Stimulated activated CD4-positive, alpha-beta T cell treated with anti-CD3 and anti-CD28 coated beads, Interleukin-2, amount 100 ng/mL, for 24 hours (primary cell): ENCODE measurements around the gene BBS7.

Source experiments
- DNase-seq, 2 donors: peaks; one replicate each; pipeline ENCODE4 v3.0.0-alpha.2; 2020

Gene BBS7

DNA sequence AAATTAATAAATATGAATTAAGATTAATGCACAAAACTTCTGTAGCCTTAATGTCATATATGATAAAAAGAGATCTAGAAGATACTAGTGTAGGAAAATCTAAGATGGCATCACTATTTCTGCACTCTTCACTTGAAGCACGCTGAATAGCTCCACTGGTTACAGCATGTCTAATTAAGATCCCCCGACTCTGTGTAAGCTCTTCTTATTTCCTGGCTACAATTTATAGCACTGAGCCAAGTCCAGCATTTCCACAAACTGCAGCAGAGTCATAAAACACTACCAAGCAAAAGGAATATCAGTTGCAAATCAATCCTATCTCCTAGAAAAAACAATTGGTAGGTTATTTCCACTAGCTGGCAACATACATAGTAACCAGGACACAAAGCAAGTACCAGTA lies 45.3 kb downstream of the BBS7 start:
- no peak for DNase-seq

DNA sequence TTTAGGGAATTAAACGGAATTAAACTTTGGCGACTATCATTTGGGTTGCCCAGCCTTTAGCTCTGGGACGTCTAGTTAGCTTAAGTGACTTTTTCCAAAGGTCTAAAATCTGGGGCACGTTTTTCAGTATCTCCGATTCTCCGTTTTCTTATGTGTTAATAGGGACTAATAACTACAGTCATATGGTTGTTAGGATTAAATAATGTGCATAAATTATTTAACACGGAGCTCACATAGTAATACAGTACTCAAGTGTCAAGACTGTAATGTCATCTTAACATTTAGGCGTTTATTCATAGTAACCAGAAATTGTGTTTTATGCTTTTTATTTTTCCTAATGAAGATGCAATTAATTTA lies 46.1 kb downstream of the BBS7 start:
- no peak for DNase-seq

DNA sequence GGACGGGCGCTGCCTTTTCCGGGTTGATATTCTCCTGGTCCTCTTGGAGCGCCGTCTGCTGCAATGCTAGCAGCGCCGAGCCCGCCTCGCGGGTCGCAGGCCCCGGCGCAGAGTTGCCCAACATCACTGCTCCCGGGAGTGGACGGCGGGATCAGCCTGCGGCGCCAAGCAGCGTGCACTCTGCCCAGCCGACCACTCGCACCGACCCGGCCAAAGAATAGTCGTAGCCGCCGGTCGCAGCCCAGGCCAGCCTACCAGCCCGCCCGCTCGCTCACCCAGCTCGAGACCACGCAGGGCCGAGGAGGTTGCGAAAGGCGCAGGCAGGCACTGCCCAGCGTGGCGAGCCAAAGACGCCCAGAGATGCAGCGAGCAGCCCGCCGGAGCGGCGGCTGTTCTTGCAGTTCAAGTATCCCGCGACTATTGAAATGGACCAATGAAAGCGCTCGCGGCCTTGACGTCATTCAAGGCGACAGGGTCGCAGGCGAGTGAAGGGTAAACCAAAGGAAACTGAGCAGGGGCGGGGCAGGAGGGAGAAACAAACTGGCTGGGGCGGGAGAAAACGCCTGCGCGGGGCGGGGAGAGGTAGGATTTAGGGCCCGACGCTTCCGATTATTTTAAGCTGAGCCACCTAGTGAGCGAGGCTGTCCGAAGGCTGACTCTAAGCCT lies 46.6 kb downstream of the BBS7 start, which contains the start of gene CCNA2:
Gene CCNA2 (minus strand): TSS at position 379 of the 666 bp plus-strand sequence. CDS start 255 bp downstream, at position 124.
- DNase-seq = peak; percentile 96 to 97

DNA sequence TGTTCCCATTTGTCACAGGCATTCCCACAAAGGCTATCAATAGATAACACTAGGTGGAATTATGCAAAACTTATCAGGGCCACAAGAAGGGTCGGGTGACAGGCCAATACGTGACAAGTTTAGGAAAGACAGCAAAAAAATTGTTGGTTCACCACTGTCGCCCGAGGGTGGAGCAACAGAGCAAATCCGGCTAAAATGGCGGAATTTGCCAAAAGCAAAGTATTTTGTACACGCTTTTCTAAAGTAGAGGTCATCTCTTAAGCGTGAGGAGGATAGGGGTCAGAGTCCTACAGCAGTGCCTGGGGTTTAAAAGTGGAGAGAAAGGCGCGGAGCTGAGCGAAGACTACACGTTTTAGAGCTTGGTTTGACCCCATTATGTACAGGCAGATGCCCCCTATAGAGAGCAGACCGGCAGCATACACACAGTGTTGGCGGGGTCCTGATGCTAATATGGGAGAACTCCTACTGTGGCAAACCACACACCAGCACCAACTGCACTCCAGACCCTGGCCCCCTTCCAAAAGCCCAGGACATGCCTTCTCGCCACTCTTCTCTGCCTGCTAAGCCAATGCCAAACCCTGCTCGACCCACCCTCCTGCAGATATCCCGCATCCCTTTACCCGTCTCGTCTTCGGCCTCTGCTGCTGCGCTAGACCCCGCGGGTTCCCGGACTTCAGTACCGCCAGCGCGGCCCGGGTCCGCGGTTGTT lies 47.3 kb downstream of the BBS7 start:
- peak; percentile 30 to 43 for DNase-seq

DNA sequence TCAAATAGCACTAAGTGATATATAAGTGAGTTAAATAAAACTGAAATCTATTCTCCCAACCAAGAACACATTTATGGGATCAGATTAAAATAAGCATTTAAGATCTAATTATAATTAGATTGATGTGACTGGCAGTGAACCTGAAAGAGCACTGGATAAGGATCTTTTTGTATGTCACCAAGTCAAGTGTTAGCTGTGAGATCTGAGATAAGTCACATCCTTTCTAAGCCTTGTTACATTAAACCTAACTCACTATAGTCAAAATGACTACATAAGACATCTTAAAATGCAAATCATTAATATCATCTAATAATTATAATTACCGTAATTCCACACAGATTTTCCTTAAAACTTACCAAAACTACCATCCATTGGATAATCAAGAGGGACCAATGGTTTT lies 48.2 kb downstream of the BBS7 start:
- DNase-seq = no peak

DNA sequence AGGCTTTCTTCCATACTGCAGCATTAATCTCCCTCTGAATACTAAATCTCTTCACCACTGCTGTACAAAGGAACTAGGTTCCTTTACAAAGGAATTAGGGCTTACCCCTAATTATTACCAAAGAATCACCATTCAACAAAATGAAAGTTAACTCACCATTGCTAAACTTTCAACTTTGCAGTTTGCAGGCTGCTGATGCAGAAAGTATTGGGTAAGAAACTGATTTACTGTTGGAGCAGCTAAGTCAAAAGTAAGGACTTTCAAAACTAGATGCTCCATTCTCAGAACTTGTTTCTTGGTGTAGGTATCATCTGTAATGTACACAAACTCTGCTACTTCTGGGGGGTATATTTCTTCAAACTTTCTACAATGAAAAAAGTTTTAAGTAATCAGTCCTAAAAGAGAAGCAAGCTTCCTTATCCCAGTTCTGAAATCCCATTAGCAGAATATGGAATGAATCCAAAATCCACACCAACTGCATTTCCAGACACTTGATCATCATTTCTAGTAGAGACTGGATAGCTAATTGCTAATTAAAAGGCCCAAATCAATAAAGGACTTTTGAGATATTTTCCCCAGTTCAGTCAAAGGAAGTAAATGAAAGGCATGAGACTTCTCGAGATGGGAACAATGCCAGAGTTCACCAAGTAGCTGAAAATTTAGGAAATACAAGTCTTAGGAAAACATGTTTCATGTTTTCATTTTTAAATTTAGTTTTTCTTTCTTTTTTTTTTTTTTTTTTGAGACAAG lies 50.9 kb downstream of the BBS7 start:
- no peak for DNase-seq

DNA sequence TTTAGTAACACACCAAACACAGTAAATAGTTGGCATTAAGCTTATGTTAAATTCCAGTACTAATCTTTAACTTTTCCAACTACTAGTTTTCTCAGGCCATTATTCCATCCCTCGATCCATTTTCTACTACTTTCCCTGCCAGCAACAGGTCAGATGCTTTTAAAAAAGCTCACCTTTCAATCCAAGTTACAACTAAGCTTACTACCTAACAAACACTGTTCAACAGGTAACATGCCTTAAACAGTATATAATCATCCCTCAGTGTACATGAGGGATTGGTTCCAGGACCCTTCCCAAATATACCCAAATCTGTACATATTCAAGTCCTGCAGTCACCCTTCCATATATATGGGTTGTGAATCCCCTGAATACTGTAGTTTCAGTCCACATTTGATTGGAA lies 52.1 kb downstream of the BBS7 start:
- DNase-seq = no peak

DNA sequence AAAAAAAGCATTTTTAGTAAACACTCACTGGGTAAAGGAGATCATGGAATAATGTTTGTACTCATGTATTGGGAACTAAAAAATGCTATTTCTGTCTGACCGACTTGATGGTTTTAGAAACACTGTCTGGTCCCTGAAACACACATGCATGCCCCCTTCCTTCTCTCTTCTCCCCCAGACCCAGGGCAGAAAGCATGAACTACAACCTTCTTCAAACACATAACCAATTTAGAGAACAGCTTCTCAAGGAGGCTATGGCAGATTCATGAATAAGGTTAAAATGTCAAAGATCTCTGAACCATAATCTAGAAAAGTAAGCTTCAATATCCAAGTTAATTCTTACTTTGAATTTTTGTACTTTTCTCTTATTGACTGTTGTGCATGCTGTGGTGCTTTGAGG lies 52.6 kb downstream of the BBS7 start:
- no peak for DNase-seq

DNA sequence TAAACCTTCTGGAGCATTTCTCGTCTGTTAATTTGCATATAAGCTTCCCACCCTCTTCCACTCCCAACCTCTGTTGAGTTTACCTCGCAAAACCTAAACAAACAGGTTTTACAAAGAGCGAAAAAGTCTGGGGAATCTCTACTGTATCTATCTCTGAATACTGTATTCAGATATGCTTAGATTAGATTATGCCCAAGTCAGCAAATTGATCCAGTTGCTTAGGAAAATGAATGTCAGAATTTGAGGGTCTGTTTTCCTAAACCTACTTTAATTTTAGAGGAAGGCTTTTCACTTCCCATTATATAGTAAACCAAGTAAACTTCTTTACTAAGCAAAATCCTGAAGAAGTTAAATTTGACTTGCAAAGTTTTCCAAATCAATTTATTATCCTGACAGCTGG lies 53.3 kb downstream of the BBS7 start:
- DNase-seq = no peak

DNA sequence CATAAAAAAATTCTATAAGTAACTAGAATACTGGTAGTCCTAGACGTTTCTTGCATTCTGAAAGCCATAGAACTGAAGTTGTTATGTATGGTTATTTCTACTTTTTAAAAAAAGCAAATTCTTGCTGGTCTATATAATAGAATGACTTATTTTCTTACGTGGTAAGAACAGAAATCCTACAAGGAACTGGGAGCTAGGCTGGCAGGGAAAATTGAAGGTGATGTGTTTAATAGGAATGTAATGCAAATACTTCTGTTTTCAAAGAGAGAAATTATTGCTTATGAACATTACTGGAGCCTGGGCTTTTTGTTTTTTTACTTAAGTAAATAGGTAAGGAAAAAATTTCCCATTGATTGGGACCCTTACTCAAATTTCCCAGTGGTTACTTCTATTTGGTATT lies 55.5 kb downstream of the BBS7 start:
- DNase-seq = no peak

DNA sequence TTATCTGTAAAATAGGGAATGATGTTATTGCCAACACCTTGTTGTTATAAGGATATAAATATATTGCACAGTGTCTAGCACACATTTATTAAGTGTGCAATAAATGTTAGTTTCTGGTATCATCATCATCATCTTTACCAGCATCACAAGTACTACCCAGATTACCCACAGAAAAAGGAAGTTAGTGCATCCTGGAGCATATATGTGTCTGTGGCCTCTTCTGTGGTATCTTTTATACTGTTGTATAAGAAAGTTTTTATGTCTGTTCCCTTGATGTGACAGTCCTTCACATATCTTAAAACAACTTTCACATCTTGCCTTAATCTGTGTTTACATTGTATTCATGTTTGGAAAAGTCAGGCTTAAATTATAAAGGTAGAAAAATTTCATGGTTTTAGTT lies 59.2 kb downstream of the BBS7 start:
- DNase-seq = no peak

DNA sequence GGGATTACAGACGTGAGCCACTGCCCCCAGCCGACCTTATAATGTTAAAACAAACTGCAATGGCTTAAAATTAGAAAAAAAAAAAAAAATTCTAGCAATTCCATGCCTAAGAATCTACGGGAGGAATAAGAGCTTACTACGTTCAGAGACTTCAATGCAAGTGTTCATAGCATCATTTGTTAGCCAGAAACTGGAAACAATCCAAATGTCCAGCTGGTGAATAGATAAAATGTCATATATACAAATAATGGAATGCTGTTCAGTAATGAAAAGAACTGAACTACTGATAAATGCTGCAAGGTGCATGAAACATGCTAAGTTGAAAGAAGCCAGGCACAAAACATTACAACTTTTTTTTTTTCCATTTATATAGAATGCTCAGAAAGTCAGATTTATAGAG lies 63.9 kb downstream of the BBS7 start:
- DNase-seq = no peak

DNA sequence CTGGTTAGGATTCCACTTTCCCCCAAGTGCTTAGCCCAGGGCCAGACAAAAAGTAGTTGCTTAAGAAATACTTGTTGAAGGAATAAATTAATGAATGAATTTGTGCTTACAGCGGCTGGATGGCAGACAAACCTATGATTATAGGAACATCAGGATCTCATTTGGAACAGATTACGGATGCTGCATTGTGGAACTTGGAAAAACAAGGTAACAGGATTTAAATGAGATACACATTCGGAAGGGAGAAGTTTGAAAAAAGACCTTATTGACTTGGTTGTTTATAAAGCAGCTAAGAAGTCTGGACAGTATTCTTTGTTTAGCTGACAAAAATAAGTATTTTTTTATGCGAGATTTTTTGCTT lies 68.6 kb downstream of the BBS7 start:
- no peak for DNase-seq

DNA sequence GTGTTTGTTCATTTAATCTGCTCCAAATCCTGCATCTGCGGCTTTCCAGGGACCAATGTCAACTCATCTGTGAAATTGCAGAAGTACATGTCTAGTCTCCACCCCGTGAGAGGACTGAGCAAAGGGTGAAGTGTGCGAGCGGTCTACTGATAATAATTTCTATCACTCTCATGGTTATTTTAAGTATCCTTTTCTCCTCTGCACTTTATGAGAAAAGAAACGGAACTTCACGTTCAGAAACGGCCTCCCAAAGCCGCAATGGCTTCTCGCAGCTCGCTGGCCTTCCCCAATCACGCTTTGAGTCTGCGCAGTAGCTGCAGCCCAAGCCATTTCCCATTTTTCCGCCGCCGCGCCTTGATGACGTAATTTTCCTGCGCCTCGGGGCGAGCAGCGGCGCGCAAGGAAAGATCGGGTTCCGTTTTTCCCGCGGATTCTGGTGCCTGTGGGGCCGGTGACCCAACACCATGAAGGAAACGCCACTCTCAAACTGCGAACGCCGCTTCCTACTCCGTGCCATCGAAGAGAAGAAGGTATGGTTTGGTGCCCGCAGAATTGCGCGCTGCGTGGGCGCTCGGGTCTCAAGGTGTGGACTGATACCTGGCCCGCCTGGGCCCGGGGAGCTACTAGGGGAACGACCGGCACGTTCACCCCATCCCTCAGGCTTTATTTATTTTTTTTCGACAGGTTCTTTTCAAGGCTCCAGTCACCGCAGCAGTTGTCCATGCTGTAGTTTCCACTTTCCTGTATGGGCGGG lies 69.1 kb downstream of the BBS7 start, which contains the start of gene EXOSC9:
Gene EXOSC9 (plus strand): TSS at position 363 of the 754 bp plus-strand sequence. CDS start 102 bp downstream, at position 465.
- DNase-seq = peak; percentile 96

DNA sequence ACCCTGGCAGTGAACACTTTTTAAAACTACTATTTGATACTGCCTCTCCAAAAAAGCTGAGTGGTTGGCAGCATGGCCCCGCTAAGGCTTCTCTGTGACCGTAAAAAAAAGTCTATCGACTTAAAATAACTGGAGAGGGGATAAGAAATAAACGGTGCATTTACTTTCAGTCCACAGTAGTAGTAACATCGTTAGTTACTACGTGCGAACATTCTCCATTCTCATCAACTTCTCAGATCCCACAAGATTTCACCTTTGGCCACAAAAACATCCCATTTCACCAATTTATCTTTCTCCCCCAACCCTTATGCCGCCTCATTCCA lies 69.7 kb downstream of the BBS7 start:
- DNase-seq = no peak

DNA sequence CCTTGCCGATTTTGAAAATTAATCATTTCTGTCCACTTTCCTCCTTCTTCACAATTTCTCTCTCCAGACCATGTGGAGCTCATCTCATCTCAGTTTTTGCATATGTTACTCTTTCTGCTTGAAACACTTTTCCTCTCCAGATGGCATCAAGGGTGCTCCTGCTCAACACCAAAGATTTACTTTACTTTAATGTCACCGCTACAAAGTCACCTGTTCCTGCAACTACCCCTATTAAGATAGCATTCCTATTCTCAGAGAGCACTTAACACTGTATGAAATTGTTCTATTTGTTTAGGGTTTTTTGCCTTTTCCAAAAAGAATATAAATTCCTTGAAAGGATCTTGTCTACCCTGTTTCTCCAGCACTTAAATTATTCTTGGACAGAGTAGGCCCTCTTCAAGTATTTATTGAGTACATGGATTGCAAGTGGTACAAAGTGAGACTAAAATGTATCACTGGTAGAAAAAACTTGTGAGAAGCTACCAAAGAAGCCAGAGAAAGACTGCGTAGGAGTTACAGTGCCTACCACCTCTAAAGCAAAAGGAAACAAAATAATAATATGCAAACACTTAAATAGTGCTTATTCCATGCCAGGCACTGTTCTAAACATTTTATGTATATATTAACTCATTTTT lies 70.3 kb downstream of the BBS7 start:
- DNase-seq = no peak

DNA sequence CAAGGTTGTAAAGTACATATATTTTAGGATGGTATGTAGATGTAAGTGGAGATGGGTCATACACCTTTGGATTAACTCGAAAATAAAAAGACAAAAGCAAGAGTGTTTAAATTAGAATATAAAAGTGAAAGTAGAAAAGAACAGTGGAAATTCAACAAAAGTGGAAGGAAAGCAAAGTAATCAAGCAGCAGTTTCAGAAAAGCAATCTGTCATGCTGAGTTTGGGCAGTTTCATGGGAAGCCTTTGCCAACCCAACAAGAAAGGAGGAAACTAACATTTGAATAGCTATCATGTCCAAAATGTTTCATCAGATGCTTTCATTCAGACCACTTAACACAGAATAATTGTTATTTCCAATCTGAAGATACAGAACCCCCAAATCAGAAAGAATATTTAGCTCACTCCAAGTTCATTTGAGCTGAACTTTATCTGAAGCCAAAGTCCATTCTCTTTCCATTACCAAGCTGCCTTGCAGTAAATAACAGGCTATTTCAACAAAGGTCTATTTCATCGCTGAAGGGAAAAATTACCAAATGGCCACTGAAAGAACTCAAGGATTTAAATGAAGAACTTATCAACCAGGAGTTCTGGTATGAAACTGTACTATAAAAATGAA lies 71.0 kb downstream of the BBS7 start:
- DNase-seq = no peak

DNA sequence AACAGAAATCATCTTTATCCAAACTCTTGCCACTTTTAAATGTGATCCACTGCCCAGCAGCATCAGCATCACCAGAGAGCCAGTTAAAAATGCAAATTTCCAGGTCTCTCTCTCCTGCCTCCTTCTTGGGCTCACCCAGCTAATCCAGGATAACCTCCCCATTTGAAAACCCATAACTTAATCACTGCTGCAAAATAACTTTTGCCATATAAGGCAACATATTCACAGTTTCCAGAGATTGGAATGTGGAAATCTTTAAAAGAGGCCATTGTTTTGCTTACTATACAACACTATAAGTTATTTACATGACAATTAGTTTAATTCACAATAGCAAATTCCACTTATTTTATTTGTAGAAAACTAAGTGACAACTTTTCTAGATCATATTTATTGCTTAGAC lies 74.0 kb downstream of the BBS7 start:
- DNase-seq = no peak

DNA sequence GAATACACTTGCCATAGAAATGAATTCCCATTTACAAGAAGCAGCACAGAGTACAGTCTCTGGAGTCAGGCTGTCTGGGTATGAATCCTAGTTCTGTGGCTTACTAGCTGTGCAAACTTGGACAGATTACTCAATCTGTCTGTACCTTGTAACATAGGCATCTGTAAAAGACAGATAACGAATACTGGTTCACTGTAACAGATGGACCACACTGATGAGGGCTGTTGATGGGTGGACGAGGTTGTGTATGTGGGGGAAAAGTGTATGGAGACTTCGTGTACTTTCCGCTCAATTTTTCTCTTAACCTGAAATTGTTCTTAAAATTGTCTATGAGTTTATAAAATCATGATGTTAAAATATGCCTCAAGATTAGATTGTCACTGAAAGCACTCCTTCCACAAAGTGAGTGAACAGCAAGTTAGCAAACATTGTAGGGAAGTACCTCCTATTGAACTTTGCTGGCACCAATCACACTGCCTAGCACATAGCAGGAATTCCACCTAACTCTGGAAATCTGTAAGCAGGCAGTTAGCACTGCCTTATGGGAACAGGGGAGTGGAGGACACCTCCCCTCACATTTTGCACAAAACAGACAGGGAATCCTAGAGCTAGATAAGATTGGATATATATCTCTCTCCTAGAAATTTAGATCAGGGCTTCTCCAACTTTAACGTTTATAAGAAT lies 75.6 kb downstream of the BBS7 start:
- no peak for DNase-seq

DNA sequence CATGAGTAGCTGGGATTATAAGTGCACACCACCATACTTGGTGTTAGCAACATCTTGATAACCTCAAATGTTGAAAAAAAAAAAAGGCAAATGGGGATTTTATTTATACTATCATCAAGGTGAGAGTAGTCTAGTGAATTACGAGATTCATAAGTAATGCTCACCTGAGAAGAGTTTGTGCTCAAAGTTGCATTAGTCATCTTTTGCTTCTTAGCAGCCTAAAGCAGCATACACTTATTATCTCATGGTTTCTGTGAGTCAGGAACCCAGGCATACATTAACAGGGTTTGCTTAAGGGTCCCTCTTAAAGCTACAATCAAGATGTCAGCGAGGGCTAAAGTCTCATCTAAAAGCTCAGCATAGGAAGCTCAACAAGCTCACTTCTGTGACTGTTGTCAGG lies 77.3 kb downstream of the BBS7 start:
- no peak for DNase-seq

DNA sequence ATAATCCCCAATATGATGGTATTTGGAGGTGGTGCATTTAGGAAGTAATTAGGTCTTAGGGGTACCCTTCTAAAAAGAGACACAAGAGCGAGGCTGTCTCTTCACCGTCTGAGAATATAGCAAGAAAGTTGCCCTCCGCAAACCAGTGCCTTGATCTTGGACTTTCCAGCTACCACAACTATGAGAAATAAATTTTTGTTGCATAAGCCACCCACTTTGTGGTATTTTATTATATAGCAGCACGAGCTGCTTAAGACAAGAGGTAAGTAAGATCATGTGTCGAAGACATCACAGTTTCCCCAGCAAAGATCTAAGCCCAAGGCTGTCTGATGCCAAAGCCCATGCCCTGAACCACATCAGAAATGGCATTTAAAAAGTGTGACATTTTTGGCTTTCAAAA lies 78.8 kb downstream of the BBS7 start:
- DNase-seq = no peak

DNA sequence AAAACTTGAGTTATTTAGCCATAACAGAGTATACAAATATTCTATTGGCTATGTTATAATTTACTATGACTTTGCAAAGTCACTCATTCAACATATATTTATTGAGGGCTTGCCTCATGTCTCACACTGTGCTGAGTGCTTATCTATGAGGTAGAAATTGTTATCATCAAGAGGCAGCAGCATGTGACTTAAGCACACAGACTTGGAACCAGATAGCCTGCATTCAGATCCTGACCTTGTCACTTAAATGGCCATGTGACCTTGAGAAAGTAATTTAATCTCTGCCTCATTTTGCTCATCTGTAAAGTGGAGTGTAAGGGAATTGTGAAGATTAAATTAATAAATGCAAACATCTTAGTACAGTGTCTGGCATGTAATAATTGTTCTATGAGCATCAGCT lies 79.3 kb downstream of the BBS7 start:
- no peak for DNase-seq
